OCI-LY7 (cell line): ENCODE results near the gene MYL3. TPM values are rescaled to one million over a fixed set of nuclear protein-coding genes. Genes with fewer than 3 reads are reported as not detected.

Source experiments
- BruUV-seq: library from RNA; stranded (reverse); fragments of 400-500 nt; replicated peaks from 2 replicates; lab custom pipeline; 2021; lab: Mats Ljungman, UMichigan
- CTCF ChIA-PET: fragments of 300-600 bp; sonication (Branson Sonifier 250); formaldehyde crosslinking; loops from one replicate; lab custom pipeline; 2022; ENCODE audit warnings: antibody characterized with exemption; ENCODE audit not compliant: unreplicated experiment; lab: Charles Lee
- POLR2A ChIA-PET: fragments of 300-600 bp; sonication (Branson Sonifier 250); formaldehyde crosslinking; loops from one replicate; lab custom pipeline; 2022; ENCODE audit warnings: antibody characterized with exemption; lab: Charles Lee
- DNase-seq: peaks from one replicate; pipeline ENCODE4 v3.0.0-alpha.2; 2015; ENCODE audit warnings: low spot score
- H2AFZ ChIP-seq: fragments of 200-600 bp; sonication (generic), shearing (Covaris generic); 2 replicates; pipeline ENCODE4 v1.6.1; 2014; ENCODE audit warnings: mild to moderate bottlenecking, antibody characterized with exemption, low read length, moderate library complexity
- H3K27ac ChIP-seq: fragments of 200-600 bp; sonication (generic); 2 replicates; pipeline ENCODE4 v1.5.1; 2014; ENCODE audit warnings: mixed run types, low read depth, mild to moderate bottlenecking, moderate library complexity, low read length, inconsistent platforms; ENCODE audit not compliant: poor library complexity, severe bottlenecking
- H3K36me3 ChIP-seq: fragments of 200-600 bp; sonication (generic); 2 replicates; pipeline ENCODE4 v1.6.1; 2014; ENCODE audit warnings: mild to moderate bottlenecking, antibody characterized with exemption, low read length, moderate library complexity, mixed read lengths; ENCODE audit not compliant: insufficient read depth
- H3K4me1 ChIP-seq: fragments of 200-600 bp; sonication (generic); 2 replicates; pipeline ENCODE4 v1.5.1; 2014; ENCODE audit warnings: mild to moderate bottlenecking, low read length; ENCODE audit not compliant: insufficient read depth, poor library complexity, severe bottlenecking
- H3K4me2 ChIP-seq: fragments of 200-600 bp; sonication (generic); 2 replicates; pipeline ENCODE4 v1.6.1; 2014; ENCODE audit warnings: mild to moderate bottlenecking, low read length
- H3K4me3 ChIP-seq: fragments of 200-600 bp; sonication (generic); 2 replicates; pipeline ENCODE4 v1.5.1; 2014; ENCODE audit warnings: mild to moderate bottlenecking, low read depth, low read length; ENCODE audit not compliant: poor library complexity, severe bottlenecking
- H3K79me2 ChIP-seq: fragments of 200-600 bp; sonication (generic); 2 replicates; pipeline ENCODE4 v1.6.1; 2016; ENCODE audit warnings: low read depth, mild to moderate bottlenecking, low read length, moderate library complexity, mixed read lengths; ENCODE audit not compliant: insufficient read depth
- H3K9me2 ChIP-seq: fragments of 200-600 bp; sonication (generic); 2 replicates; pipeline ENCODE4 v1.6.1; 2016; ENCODE audit warnings: mild to moderate bottlenecking, low read length, mixed read lengths; ENCODE audit not compliant: insufficient read depth
- H3K9me3 ChIP-seq: fragments of 200-600 bp; sonication (generic); 2 replicates; pipeline ENCODE4 v1.6.1; 2014; ENCODE audit warnings: mild to moderate bottlenecking, mixed run types, low read length, mixed read lengths
- H4K20me1 ChIP-seq: fragments of 200-600 bp; sonication (generic); 2 replicates; pipeline ENCODE4 v1.6.1; 2014; ENCODE audit warnings: mild to moderate bottlenecking, antibody characterized with exemption, low read length, moderate library complexity, mixed read lengths; ENCODE audit not compliant: insufficient read depth
- CTCF ChIP-seq: fragments of 200-600 bp; sonication (generic); conservative IDR thresholded peaks from 2 replicates; pipeline ENCODE4 v1.5.1; 2014; ENCODE audit warnings: mild to moderate bottlenecking, antibody characterized with exemption, low read length, moderate library complexity, mixed read lengths
- EZH2phosphoT487 ChIP-seq: fragments of 200-600 bp; sonication (generic); IDR thresholded peaks from 2 replicates; pipeline ENCODE4 v1.6.1; 2018; ENCODE audit warnings: low read depth, borderline replicate concordance, mild to moderate bottlenecking, mixed run types, antibody characterized with exemption, low read length, moderate library complexity, mixed read lengths
- intact Hi-C: fragments of 100-400 bp; cut with micrococcal nuclease; formaldehyde crosslinking; loops from one replicate; pipeline ENCODE4 v1.10.0; 2022; ENCODE audit not compliant: unreplicated experiment
- total RNA-seq, 2 experiments: library from RNA; depleted of rRNA in 1 of 2; stranded (reverse); fragments of >200 nt in 1 of 2; shearing (Covaris generic) in 1 of 2; gene quantifications; 2 replicates each; pipeline ENCODE4 v1.2.3, GENCODE V29; 2014 to 2022

Gene MYL3
- total RNA-seq, 2 experiments from 2014 or later: not detected

GRCh38 chr3:46908986-46909534 lies 45.8 kb upstream of the MYL3 start:
- H2AFZ ChIP-seq: no peak overlapping the region
- BruUV-seq: no TSS peak
- H3K27ac ChIP-seq: no peak overlapping the region
- H3K36me3 ChIP-seq: no peaks in the 10 kb centered on the region
- ChIA-PET CTCF (no interaction called here), POLR2A (no interaction called here)
- no peaks in the 10 kb centered on the region for H3K9me3 ChIP-seq
- no peak overlapping the region for H3K4me3 ChIP-seq
- no peak for DNase-seq
- TF ChIP-seq CTCF (no peak), EZH2phosphoT487 (no peak)
- H3K79me2 ChIP-seq: no peaks in the 10 kb centered on the region
- no peaks in the 10 kb centered on the region for H3K9me2 ChIP-seq
- H4K20me1 ChIP-seq: no peaks in the 10 kb centered on the region
- peaks cover 11% of the 10 kb centered on the region for H3K4me1 ChIP-seq
- H3K4me2 ChIP-seq: peak overlapping the region; percentile 29; the same call in 1 of the 2 replicates
- intact Hi-C loops: loop anchor here (1.0 kb wide), 1 partner anchor 43 kb away; no protein-coding TSS in a partner anchor

- TF ChIP-seq CTCF (no peak; the same call in 1 of the 2 replicates), EZH2phosphoT487 (no peak)
- H3K36me3 ChIP-seq: no peaks in the 10 kb centered on the region
- H2AFZ ChIP-seq: no peak overlapping the region
- H3K4me2 ChIP-seq: no peak overlapping the region
- no peaks in the 10 kb centered on the region for H3K9me3 ChIP-seq
- no peaks in the 10 kb centered on the region for H4K20me1 ChIP-seq
- no peak overlapping the region for H3K4me3 ChIP-seq
- H3K27ac ChIP-seq: no peak overlapping the region
- no peaks in the 10 kb centered on the region for H3K79me2 ChIP-seq
- DNase-seq: no peak
- ChIA-PET POLR2A (no interaction called here), CTCF (no interaction called here)
- H3K4me1 ChIP-seq: peaks cover 11% of the 10 kb centered on the region
- no TSS peak for BruUV-seq
- no peaks in the 10 kb centered on the region for H3K9me2 ChIP-seq
- intact Hi-C loops: no loop called here
Observed at GRCh38 chr3:46908294-46908985, 45.2 kb upstream of the MYL3 start.

GRCh38 chr3:46907960-46908293 lies 44.7 kb upstream of the MYL3 start:
- CTCF ChIA-PET: no interaction called here
- BruUV-seq: no TSS peak
- H3K27ac ChIP-seq: no peak overlapping the region

More at GRCh38 chr3:46907960-46908293, 44.7 kb upstream of the MYL3 start:
- Histone ChIP-seq H3K36me3 (no peaks in the 10 kb centered on the region), H3K4me2 (no peak overlapping the region), H2AFZ (no peak overlapping the region), H3K79me2 (no peaks in the 10 kb centered on the region), H3K9me2 (no peaks in the 10 kb centered on the region), H3K9me3 (no peaks in the 10 kb centered on the region), H4K20me1 (no peaks in the 10 kb centered on the region), H3K4me3 (no peak overlapping the region), H3K4me1 (peaks cover 11% of the 10 kb centered on the region)
- POLR2A ChIA-PET: no interaction called here
- intact Hi-C loops: no loop called here
- TF ChIP-seq EZH2phosphoT487 (no peak), CTCF (0 out of 2 replicates have a peak, but pooled peaks have one; percentile 43)
- no peak for DNase-seq
